Measurements from ENCODE around the gene KCNJ10.

DNA sequence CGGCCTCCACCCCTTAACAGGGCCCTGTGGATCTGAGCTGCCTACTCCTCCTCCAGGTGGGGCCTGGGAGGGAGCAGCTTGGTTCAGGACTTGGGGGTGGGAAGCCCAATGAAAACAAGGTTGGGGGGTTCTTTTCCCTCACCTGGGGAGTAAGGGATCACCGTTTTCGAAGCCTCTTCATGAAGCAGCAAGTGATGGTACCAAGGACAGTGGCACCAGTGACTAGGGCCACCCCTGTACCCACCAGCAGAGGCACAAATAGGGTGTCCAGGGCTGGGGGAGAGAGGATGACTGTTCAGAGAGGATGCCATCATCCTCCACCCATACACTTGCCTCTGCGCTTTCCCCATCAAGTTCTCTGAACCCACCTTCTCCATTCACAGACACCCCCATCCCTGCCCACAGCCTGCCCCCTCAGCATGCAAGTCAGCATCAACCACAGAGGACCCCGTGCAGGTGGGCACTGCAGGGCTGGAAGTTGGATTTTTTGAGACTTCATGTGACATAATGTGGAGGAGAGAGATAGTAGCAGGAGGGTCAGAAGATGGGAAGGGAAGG, 21.8 kb upstream of the KCNJ10 start:
- no peak for TF ChIP-seq POLR2AphosphoS5 (IDR thresholded peaks at IDR 0.05)
- TF ChIP-seq, protein P1, sequence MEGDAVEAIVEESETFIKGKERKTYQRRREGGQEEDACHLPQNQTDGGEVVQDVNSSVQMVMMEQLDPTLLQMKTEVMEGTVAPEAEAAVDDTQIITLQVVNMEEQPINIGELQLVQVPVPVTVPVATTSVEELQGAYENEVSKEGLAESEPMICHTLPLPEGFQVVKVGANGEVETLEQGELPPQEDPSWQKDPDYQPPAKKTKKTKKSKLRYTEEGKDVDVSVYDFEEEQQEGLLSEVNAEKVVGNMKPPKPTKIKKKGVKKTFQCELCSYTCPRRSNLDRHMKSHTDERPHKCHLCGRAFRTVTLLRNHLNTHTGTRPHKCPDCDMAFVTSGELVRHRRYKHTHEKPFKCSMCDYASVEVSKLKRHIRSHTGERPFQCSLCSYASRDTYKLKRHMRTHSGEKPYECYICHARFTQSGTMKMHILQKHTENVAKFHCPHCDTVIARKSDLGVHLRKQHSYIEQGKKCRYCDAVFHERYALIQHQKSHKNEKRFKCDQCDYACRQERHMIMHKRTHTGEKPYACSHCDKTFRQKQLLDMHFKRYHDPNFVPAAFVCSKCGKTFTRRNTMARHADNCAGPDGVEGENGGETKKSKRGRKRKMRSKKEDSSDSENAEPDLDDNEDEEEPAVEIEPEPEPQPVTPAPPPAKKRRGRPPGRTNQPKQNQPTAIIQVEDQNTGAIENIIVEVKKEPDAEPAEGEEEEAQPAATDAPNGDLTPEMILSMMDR (IDR thresholded peaks at IDR 0.05) = no peak
